ENCODE results near the gene KLC4. TPM values are rescaled to one million over a fixed set of nuclear protein-coding genes. Genes with fewer than 3 reads are reported as not detected.

KLC4 gene
- total and polyA plus RNA-seq, 9 of the 15 experiments (the other 6 are each of a cell fraction or from before 2014, with no cell fraction given) = 1.7 to 16.2 (median 7.7) TPM

GRCh38 chr6:43013843-43014433, 45.5 kb upstream of the KLC4 start, which contains the start of the genes KLHDC3 and MEA1 (continued):
- TF ChIP-seq, protein P1, sequence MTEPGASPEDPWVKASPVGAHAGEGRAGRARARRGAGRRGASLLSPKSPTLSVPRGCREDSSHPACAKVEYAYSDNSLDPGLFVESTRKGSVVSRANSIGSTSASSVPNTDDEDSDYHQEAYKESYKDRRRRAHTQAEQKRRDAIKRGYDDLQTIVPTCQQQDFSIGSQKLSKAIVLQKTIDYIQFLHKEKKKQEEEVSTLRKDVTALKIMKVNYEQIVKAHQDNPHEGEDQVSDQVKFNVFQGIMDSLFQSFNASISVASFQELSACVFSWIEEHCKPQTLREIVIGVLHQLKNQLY (CRISPR knock-in tag; conservative IDR thresholded peaks at IDR 0.05) = no peak; a peak in 1 of 4 replicates
- TF ChIP-seq BMI1 (IDR thresholded peaks at IDR 0.05; ENCODE audit: low read length) (no peak), ZBTB1 (CRISPR knock-in tag; IDR thresholded peaks at IDR 0.05; ENCODE audit: borderline replicate concordance, low read depth) (no peak), FOSL1 (tag; conservative IDR thresholded peaks at IDR 0.05) (no peak), ZNF217 (CRISPR knock-in tag; IDR thresholded peaks at IDR 0.05) (no peak), MNT (conservative IDR thresholded peaks at IDR 0.05) (peak; percentile 99 to 100), GMEB1 (CRISPR knock-in tag; IDR thresholded peaks at IDR 0.05) (peak; percentile 85), HDAC8 (tag; IDR thresholded peaks at IDR 0.05) (no peak), ZNF384 (IDR thresholded peaks at IDR 0.05; ENCODE audit: low read depth, low read length) (no peak), NR3C1 (CRISPR knock-in tag; IDR thresholded peaks at IDR 0.05) (no peak), PCBP2 (IDR thresholded peaks at IDR 0.05; ENCODE audit: low read depth, low read length, poor library complexity, severe bottlenecking) (no peak), NUFIP1 (IDR thresholded peaks at IDR 0.05; ENCODE audit: partially characterized antibody) (no peak), ZBTB49 (CRISPR knock-in tag; IDR thresholded peaks at IDR 0.05; ENCODE audit: borderline replicate concordance) (no peak)
- TF ChIP-seq, protein P2, sequence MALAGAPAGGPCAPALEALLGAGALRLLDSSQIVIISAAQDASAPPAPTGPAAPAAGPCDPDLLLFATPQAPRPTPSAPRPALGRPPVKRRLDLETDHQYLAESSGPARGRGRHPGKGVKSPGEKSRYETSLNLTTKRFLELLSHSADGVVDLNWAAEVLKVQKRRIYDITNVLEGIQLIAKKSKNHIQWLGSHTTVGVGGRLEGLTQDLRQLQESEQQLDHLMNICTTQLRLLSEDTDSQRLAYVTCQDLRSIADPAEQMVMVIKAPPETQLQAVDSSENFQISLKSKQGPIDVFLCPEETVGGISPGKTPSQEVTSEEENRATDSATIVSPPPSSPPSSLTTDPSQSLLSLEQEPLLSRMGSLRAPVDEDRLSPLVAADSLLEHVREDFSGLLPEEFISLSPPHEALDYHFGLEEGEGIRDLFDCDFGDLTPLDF (CRISPR knock-in tag; IDR thresholded peaks at IDR 0.05) = peak; percentile 87
- TF ChIP-seq, protein P3, sequence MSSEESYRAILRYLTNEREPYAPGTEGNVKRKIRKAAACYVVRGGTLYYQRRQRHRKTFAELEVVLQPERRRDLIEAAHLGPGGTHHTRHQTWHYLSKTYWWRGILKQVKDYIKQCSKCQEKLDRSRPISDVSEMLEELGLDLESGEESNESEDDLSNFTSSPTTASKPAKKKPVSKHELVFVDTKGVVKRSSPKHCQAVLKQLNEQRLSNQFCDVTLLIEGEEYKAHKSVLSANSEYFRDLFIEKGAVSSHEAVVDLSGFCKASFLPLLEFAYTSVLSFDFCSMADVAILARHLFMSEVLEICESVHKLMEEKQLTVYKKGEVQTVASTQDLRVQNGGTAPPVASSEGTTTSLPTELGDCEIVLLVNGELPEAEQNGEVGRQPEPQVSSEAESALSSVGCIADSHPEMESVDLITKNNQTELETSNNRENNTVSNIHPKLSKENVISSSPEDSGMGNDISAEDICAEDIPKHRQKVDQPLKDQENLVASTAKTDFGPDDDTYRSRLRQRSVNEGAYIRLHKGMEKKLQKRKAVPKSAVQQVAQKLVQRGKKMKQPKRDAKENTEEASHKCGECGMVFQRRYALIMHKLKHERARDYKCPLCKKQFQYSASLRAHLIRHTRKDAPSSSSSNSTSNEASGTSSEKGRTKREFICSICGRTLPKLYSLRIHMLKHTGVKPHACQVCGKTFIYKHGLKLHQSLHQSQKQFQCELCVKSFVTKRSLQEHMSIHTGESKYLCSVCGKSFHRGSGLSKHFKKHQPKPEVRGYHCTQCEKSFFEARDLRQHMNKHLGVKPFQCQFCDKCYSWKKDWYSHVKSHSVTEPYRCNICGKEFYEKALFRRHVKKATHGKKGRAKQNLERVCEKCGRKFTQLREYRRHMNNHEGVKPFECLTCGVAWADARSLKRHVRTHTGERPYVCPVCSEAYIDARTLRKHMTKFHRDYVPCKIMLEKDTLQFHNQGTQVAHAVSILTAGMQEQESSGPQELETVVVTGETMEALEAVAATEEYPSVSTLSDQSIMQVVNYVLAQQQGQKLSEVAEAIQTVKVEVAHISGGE (CRISPR knock-in tag; IDR thresholded peaks at IDR 0.05) = peak in 2 of 3 experiments; percentile 71 to 96; a peak in 3 of 6 replicates
